ENCODE data around the gene IER3. TPM values are rescaled to one million over a fixed set of nuclear protein-coding genes. Genes with fewer than 3 reads are reported as not detected.

Gene IER3
- total and polyA plus RNA-seq, 2 of the 13 experiments (the other 11 are each of a cell fraction or from before 2014, with no cell fraction given): 51.1 to 131 TPM

DNA sequence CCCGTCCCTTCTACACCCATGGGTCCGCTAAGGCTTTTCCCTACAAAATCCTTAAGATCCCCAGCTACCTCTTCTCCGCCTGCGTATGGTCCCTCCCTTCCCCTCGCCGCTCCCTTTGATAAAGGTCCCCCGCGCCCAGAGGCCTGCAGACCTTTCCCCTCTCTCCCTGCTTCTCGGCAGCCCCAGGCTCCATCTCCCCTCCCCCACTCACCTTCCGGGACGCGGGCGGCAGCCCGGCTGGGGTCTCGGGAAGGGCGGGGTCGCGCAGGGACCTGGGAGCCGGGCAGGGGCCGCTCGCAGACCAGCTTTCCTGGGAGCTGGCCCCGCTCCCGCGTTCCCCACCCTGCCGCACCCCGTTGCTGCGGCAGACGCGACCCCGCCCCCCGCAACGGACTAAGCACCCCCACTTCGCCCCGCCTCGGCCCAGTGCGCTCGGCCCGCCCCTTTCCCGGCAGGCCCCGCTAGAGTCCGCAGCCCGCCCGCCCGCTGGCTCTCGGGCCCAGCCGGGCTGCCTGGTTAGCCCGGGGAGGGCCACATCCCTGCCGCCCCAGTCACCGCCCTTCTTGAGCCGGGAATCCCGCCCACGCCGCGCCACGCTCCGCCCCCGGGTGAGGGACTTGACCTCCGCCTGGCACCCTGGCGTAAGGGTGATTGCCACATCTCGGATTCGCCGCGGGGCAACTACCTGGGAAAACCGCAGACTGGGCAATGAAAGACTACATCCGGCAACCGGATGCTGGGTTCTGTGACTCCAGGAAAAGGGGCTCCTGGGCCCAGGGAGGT lies 1.8 kb downstream of the IER3 start, which contains the start of gene FLOT1 (continued):
- TF ChIP-seq, protein P1, sequence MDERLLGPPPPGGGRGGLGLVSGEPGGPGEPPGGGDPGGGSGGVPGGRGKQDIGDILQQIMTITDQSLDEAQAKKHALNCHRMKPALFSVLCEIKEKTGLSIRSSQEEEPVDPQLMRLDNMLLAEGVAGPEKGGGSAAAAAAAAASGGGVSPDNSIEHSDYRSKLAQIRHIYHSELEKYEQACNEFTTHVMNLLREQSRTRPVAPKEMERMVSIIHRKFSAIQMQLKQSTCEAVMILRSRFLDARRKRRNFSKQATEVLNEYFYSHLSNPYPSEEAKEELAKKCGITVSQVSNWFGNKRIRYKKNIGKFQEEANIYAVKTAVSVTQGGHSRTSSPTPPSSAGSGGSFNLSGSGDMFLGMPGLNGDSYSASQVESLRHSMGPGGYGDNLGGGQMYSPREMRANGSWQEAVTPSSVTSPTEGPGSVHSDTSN (CRISPR knock-in tag; IDR thresholded peaks at IDR 0.05): 0 out of 2 replicates have a peak, but pooled peaks have one; percentile 21
- TF ChIP-seq ZNF598 (CRISPR knock-in tag; IDR thresholded peaks at IDR 0.05; ENCODE audit: borderline replicate concordance) (no peak; the same call in 1 of the 2 replicates), THAP11 (CRISPR knock-in tag; IDR thresholded peaks at IDR 0.05) (peak; percentile 85), ZIK1 (CRISPR knock-in tag; IDR thresholded peaks at IDR 0.05; ENCODE audit: borderline replicate concordance, low read depth) (peak; percentile 98; the same call in 1 of the 2 replicates), GPN1 (CRISPR knock-in tag; IDR thresholded peaks at IDR 0.05; ENCODE audit: borderline replicate concordance) (no peak), TGIF2 (CRISPR knock-in tag; IDR thresholded peaks at IDR 0.05) (peak; percentile 85), PRPF4 (IDR thresholded peaks at IDR 0.05; ENCODE audit: low read depth, low read length, poor library complexity, severe bottlenecking) (peak; percentile 84), GATAD2A (CRISPR knock-in tag; IDR thresholded peaks at IDR 0.05) (peak; percentile 88)
- TF ChIP-seq, protein P2, sequence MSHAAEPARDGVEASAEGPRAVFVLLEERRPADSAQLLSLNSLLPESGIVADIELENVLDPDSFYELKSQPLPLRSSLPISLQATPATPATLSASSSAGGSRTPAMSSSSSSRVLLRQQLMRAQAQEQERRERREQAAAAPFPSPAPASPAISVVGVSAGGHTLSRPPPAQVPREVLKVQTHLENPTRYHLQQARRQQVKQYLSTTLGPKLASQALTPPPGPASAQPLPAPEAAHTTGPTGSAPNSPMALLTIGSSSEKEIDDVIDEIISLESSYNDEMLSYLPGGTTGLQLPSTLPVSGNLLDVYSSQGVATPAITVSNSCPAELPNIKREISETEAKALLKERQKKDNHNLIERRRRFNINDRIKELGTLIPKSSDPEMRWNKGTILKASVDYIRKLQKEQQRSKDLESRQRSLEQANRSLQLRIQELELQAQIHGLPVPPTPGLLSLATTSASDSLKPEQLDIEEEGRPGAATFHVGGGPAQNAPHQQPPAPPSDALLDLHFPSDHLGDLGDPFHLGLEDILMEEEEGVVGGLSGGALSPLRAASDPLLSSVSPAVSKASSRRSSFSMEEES (CRISPR knock-in tag; IDR thresholded peaks at IDR 0.05): peak; percentile 11; the same call in 1 of the 2 replicates
- TF ChIP-seq, protein P3, sequence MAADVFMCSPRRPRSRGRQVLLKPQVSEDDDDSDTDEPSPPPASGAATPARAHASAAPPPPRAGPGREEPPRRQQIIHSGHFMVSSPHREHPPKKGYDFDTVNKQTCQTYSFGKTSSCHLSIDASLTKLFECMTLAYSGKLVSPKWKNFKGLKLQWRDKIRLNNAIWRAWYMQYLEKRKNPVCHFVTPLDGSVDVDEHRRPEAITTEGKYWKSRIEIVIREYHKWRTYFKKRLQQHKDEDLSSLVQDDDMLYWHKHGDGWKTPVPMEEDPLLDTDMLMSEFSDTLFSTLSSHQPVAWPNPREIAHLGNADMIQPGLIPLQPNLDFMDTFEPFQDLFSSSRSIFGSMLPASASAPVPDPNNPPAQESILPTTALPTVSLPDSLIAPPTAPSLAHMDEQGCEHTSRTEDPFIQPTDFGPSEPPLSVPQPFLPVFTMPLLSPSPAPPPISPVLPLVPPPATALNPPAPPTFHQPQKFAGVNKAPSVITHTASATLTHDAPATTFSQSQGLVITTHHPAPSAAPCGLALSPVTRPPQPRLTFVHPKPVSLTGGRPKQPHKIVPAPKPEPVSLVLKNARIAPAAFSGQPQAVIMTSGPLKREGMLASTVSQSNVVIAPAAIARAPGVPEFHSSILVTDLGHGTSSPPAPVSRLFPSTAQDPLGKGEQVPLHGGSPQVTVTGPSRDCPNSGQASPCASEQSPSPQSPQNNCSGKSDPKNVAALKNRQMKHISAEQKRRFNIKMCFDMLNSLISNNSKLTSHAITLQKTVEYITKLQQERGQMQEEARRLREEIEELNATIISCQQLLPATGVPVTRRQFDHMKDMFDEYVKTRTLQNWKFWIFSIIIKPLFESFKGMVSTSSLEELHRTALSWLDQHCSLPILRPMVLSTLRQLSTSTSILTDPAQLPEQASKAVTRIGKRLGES (CRISPR knock-in tag; IDR thresholded peaks at IDR 0.05; ENCODE audit: borderline replicate concordance): 0 out of 2 replicates have a peak, but pooled peaks have one; percentile 7
- TF ChIP-seq, protein P4, sequence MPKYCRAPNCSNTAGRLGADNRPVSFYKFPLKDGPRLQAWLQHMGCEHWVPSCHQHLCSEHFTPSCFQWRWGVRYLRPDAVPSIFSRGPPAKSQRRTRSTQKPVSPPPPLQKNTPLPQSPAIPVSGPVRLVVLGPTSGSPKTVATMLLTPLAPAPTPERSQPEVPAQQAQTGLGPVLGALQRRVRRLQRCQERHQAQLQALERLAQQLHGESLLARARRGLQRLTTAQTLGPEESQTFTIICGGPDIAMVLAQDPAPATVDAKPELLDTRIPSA (CRISPR knock-in tag; IDR thresholded peaks at IDR 0.05; ENCODE audit: borderline replicate concordance): peak; percentile 93
- TF ChIP-seq, protein P5, sequence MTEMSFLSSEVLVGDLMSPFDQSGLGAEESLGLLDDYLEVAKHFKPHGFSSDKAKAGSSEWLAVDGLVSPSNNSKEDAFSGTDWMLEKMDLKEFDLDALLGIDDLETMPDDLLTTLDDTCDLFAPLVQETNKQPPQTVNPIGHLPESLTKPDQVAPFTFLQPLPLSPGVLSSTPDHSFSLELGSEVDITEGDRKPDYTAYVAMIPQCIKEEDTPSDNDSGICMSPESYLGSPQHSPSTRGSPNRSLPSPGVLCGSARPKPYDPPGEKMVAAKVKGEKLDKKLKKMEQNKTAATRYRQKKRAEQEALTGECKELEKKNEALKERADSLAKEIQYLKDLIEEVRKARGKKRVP (CRISPR knock-in tag; IDR thresholded peaks at IDR 0.05): peak in 1 of 2 experiments; percentile 91; a peak in 2 of 4 replicates
- TF ChIP-seq, protein P6, sequence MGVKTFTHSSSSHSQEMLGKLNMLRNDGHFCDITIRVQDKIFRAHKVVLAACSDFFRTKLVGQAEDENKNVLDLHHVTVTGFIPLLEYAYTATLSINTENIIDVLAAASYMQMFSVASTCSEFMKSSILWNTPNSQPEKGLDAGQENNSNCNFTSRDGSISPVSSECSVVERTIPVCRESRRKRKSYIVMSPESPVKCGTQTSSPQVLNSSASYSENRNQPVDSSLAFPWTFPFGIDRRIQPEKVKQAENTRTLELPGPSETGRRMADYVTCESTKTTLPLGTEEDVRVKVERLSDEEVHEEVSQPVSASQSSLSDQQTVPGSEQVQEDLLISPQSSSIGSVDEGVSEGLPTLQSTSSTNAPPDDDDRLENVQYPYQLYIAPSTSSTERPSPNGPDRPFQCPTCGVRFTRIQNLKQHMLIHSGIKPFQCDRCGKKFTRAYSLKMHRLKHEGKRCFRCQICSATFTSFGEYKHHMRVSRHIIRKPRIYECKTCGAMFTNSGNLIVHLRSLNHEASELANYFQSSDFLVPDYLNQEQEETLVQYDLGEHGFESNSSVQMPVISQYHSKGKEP (CRISPR knock-in tag; IDR thresholded peaks at IDR 0.05): no peak
